ENCODE results near the gene SPAG16. TPM values are rescaled to one million over a fixed set of nuclear protein-coding genes. Genes with fewer than 3 reads are reported as not detected.

The SPAG16 gene
- 1 to 10 TPM; 8.2 to 9.0 TPM for total RNA-seq

- Mint-ChIP-seq H3K4me3 (peak within 1 kb of the TSS; percentile 88 to 96), H3K9me3 (no peaks in the 10 kb centered on the region), H3K27me3 (ENCODE audit: low read depth) (no peaks in the 10 kb centered on the region), H3K4me1 (ENCODE audit: low read depth) (peaks cover 34% of the 10 kb centered on the region), H3K27ac (peak within 1 kb of the TSS; percentile 80), H3K36me3 (ENCODE audit: insufficient read depth in 2 of 2) (peaks cover 0 to 1% of the 10 kb centered on the region in 2 donors)
- DNase-seq, result peak; percentile 98
- ATAC-seq (replicated peaks in 1 of 2), result peak; percentile 98 to 99
Observed at GRCh38 chr2:213284105-213285090, at the start of gene SPAG16. Gene SPAG16 (plus strand): TSS chr2:213284464.

- ATAC-seq (replicated peaks in 1 of 2) (no peak), DNase-seq (no peak)
- Mint-ChIP-seq H3K36me3 (ENCODE audit: insufficient read depth in 2 of 2) (no peaks in the 10 kb centered on the region), H3K27ac (peak overlapping the region; percentile 47), H3K4me1 (ENCODE audit: low read depth) (peaks cover 31% of the 10 kb centered on the region), H3K27me3 (ENCODE audit: low read depth) (peaks cover 20% of the 10 kb centered on the region), H3K9me3 (no peaks in the 10 kb centered on the region), H3K4me3 (peak overlapping the region in 1 of 2 donors; percentile 36)
Observed at GRCh38 chr2:213234641-213235040, 49.6 kb upstream of the SPAG16 start.

- Mint-ChIP-seq H3K9me3 (no peaks in the 10 kb centered on the region), H3K27me3 (ENCODE audit: low read depth) (peaks cover 20% of the 10 kb centered on the region), H3K4me1 (ENCODE audit: low read depth) (peaks cover 31% of the 10 kb centered on the region), H3K27ac (no peak overlapping the region), H3K36me3 (ENCODE audit: insufficient read depth in 2 of 2) (no peaks in the 10 kb centered on the region), H3K4me3 (no peak overlapping the region)
- ATAC-seq (replicated peaks in 1 of 2) (no peak), DNase-seq (no peak)
Observed at GRCh38 chr2:213235741-213236140, 48.5 kb upstream of the SPAG16 start.

DNA sequence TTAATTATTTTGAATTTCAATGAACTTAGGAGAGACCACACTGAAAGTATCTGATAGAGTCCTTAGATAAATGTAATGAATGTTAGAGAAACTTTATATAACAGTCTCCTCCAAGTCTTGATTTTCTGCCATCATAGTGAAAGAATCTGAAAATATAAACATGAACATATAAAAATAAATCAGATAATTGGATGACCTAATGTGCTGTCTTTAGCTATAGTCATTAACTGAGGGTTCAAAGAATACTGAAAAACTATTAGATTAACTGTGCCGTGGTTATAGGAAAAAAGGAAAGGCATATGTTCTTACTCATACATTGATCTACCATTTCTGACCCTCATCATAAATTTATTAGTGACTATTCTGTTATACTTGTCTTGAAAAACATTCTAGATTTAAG is 47.0 kb upstream of the SPAG16 start:
- ATAC-seq (replicated peaks in 1 of 2) (no peak), DNase-seq (no peak)
- Mint-ChIP-seq H3K4me3 (peak overlapping the region in 1 of 2 donors; percentile 81), H3K4me1 (ENCODE audit: low read depth) (peaks cover 31% of the 10 kb centered on the region), H3K9me3 (no peaks in the 10 kb centered on the region), H3K27me3 (ENCODE audit: low read depth) (peaks cover 20% of the 10 kb centered on the region), H3K36me3 (ENCODE audit: insufficient read depth in 2 of 2) (no peaks in the 10 kb centered on the region), H3K27ac (peak overlapping the region; percentile 70)

- Mint-ChIP-seq H3K36me3 (ENCODE audit: insufficient read depth in 2 of 2) (no peaks in the 10 kb centered on the region), H3K27me3 (ENCODE audit: low read depth) (peaks cover 20% of the 10 kb centered on the region), H3K9me3 (no peaks in the 10 kb centered on the region), H3K4me3 (peak overlapping the region; percentile 48 to 81), H3K4me1 (ENCODE audit: low read depth) (peaks cover 29% of the 10 kb centered on the region), H3K27ac (peak overlapping the region; percentile 91)
- ATAC-seq (replicated peaks in 1 of 2) (no peak), DNase-seq (no peak)
Observed at GRCh38 chr2:213237787-213238186, 46.5 kb upstream of the SPAG16 start.

GRCh38 chr2:213238753-213239495 is 45.3 kb upstream of the SPAG16 start:
- Mint-ChIP-seq H3K4me3 (peak overlapping the region; percentile 65), H3K27me3 (ENCODE audit: low read depth) (peaks cover 20% of the 10 kb centered on the region), H3K27ac (peak overlapping the region; percentile 84), H3K9me3 (no peaks in the 10 kb centered on the region), H3K36me3 (ENCODE audit: insufficient read depth in 2 of 2) (no peaks in the 10 kb centered on the region), H3K4me1 (ENCODE audit: low read depth) (peaks cover 24% of the 10 kb centered on the region)
- no peak for DNase-seq
- ATAC-seq (replicated peaks in 1 of 2), result peak in 1 of 2 donors; percentile 36

GRCh38 chr2:213241817-213242216 is 42.4 kb upstream of the SPAG16 start:
- H3K27ac Mint-ChIP-seq, result peak overlapping the region; percentile 8
- H3K9me3 Mint-ChIP-seq, result no peaks in the 10 kb centered on the region
- no peaks in the 10 kb centered on the region for H3K36me3 Mint-ChIP-seq (ENCODE audit: insufficient read depth in 2 of 2)
- no peak for DNase-seq
- ATAC-seq (replicated peaks in 1 of 2), result no peak
- peaks cover 21% of the 10 kb centered on the region for H3K4me1 Mint-ChIP-seq (ENCODE audit: low read depth)
- peaks cover 20% of the 10 kb centered on the region for H3K27me3 Mint-ChIP-seq (ENCODE audit: low read depth)
- H3K4me3 Mint-ChIP-seq, result peak overlapping the region in 1 of 2 donors; percentile 17

DNA sequence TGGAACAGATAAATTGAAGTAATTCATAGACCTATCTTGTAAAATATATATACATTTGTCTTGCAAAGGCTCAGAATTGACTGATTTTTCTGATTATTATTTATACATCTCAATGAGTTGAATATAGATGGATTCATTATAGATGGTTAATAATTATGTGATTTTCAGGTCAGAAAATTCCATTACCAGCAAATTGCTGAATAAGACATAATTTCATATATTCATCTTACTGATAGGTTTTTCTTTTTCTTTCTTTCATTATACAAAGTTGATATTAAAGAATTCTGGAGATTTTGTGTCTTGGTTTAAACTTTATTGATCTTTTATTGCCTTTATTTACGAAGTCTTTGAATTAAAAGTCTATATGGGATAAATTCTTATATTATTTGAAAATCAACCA is 41.6 kb upstream of the SPAG16 start:
- Mint-ChIP-seq H3K4me3 (no peak overlapping the region), H3K27ac (no peak overlapping the region), H3K36me3 (ENCODE audit: insufficient read depth in 2 of 2) (no peaks in the 10 kb centered on the region), H3K27me3 (ENCODE audit: low read depth) (peaks cover 14% of the 10 kb centered on the region), H3K9me3 (no peaks in the 10 kb centered on the region), H3K4me1 (ENCODE audit: low read depth) (peaks cover 21% of the 10 kb centered on the region)
- ATAC-seq (replicated peaks in 1 of 2) (no peak), DNase-seq (no peak)

- Mint-ChIP-seq H3K27ac (peak overlapping the region; percentile 51), H3K9me3 (no peaks in the 10 kb centered on the region), H3K4me3 (peak overlapping the region; percentile 53 to 70), H3K27me3 (ENCODE audit: low read depth) (peaks cover 9% of the 10 kb centered on the region), H3K36me3 (ENCODE audit: insufficient read depth in 2 of 2) (no peaks in the 10 kb centered on the region), H3K4me1 (ENCODE audit: low read depth) (peaks cover 16% of the 10 kb centered on the region)
- DNase-seq, result no peak
- no peak for ATAC-seq (replicated peaks in 1 of 2)
Observed at GRCh38 chr2:213243189-213244044, 40.8 kb upstream of the SPAG16 start.

DNA sequence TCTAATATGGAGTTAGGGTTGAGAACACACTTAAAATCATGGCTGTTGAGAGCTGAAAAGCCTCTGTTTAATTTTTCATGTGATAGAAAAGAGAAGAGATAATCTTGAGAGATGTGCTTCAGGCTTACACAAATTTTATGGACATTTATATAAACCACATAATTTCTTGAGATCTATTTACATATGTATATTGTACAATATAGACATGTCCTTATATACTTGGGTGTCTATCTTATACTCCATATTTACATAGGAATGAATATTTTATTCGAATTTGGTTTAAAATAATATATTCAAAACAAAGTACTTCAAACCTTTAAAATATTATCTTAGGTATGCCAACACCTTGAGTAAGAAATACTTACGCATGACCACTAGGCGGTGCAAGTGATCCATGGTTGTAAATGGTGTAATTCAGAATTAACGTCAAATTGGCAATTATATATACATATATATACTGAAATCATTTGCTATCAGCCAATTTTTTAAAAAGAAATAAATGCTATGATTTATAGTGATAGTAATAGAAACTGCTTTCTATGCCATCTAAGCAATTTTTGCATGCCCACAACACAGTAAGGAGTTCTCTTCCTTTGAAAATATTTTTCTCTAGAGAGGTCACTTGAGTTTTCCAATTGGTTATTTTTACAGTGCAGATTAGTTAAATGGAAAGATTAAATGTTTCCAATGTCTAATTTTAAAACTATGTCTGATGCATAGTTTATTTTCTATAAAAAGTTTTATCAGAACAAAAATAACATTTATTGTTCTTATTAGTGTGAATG is 37.6 kb upstream of the SPAG16 start:
- no peaks in the 10 kb centered on the region for H3K9me3 Mint-ChIP-seq
- ATAC-seq (replicated peaks in 1 of 2) (peak in 1 of 2 donors; percentile 43), DNase-seq (peak; percentile 56 to 62)
- no peak overlapping the region for H3K4me3 Mint-ChIP-seq
- no peaks in the 10 kb centered on the region for H3K36me3 Mint-ChIP-seq (ENCODE audit: insufficient read depth in 2 of 2)
- H3K27me3 Mint-ChIP-seq (ENCODE audit: low read depth), result no peaks in the 10 kb centered on the region
- H3K4me1 Mint-ChIP-seq (ENCODE audit: low read depth), result peaks cover 8% of the 10 kb centered on the region
- no peak overlapping the region for H3K27ac Mint-ChIP-seq

- DNase-seq (no peak), ATAC-seq (replicated peaks in 1 of 2) (no peak)
- Mint-ChIP-seq H3K4me3 (no peak overlapping the region), H3K9me3 (no peaks in the 10 kb centered on the region), H3K36me3 (ENCODE audit: insufficient read depth in 2 of 2) (no peaks in the 10 kb centered on the region), H3K4me1 (ENCODE audit: low read depth) (peaks cover 12% of the 10 kb centered on the region), H3K27ac (no peak overlapping the region), H3K27me3 (ENCODE audit: low read depth) (no peaks in the 10 kb centered on the region)
Observed at GRCh38 chr2:213247566-213247965, 36.7 kb upstream of the SPAG16 start.

DNA sequence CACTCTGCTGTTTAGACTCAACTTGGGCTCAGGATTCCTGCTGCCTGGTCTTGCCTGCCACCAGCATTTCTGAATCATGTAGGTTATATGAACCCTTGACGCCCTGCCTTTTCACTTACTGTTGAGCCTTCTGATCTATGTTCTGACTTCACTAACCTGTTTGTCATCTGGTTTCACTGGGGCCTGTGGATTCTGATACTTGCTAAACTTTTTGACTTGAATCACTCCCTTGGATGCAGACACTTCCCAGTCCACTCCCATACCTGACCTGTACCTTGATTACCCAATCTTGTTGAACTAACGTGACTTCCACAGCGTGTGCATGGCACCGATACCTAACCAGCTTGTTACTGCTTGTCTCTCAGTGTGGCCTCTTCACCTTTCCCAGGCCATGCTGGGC is 35.6 kb upstream of the SPAG16 start:
- Mint-ChIP-seq H3K9me3 (no peaks in the 10 kb centered on the region), H3K36me3 (ENCODE audit: insufficient read depth in 2 of 2) (no peaks in the 10 kb centered on the region), H3K27me3 (ENCODE audit: low read depth) (no peaks in the 10 kb centered on the region), H3K27ac (no peak overlapping the region), H3K4me3 (no peak overlapping the region), H3K4me1 (ENCODE audit: low read depth) (peaks cover 6% of the 10 kb centered on the region)
- ATAC-seq (replicated peaks in 1 of 2), result peak in 1 of 2 donors; percentile 21
- DNase-seq, result no peak
